HG03469 (cell line): ENCODE data around the gene GRIK3.

Experiments used
- ATAC-seq: cut with Tn5 transposase; IDR thresholded peaks from one replicate; pipeline ENCODE4 v1.9.1; 2021; ENCODE audit warnings: mild to moderate bottlenecking, moderate library complexity, moderate number of reproducible peaks; ENCODE audit not compliant: unreplicated experiment

The GRIK3 gene

GRCh38 chr1:36796106-36796590 lies 238.2 kb downstream of the GRIK3 start:
- ATAC-seq: no peak

GRCh38 chr1:36794460-36794859 lies 239.9 kb downstream of the GRIK3 start:
- ATAC-seq: no peak

- no peak for ATAC-seq
These were observed 240.9 kb downstream of the GRIK3 start for GRCh38 chr1:36793452-36793851.

- ATAC-seq: no peak
These were observed 242.0 kb downstream of the GRIK3 start for GRCh38 chr1:36792292-36792691.

GRCh38 chr1:36790191-36790590 lies 244.1 kb downstream of the GRIK3 start:
- ATAC-seq: no peak

- ATAC-seq: no peak
These were observed 244.8 kb downstream of the GRIK3 start for GRCh38 chr1:36789535-36789934.

GRCh38 chr1:36787312-36787913 lies 246.9 kb downstream of the GRIK3 start:
- ATAC-seq: no peak

GRCh38 chr1:36786425-36786824 lies 247.9 kb downstream of the GRIK3 start:
- ATAC-seq: no peak

- ATAC-seq: no peak
These were observed 250.0 kb downstream of the GRIK3 start for GRCh38 chr1:36784147-36784859.

GRCh38 chr1:36783475-36783874 lies 250.8 kb downstream of the GRIK3 start:
- ATAC-seq: no peak

GRCh38 chr1:36782785-36783184 lies 251.5 kb downstream of the GRIK3 start:
- no peak for ATAC-seq

- no peak for ATAC-seq
These were observed 252.2 kb downstream of the GRIK3 start for GRCh38 chr1:36782085-36782484.

- no peak for ATAC-seq
These were observed 253.2 kb downstream of the GRIK3 start for GRCh38 chr1:36781098-36781497.

- no peak for ATAC-seq
These were observed 255.6 kb downstream of the GRIK3 start for GRCh38 chr1:36778740-36779139.

- ATAC-seq: no peak
These were observed 257.1 kb downstream of the GRIK3 start for GRCh38 chr1:36776948-36777831.

GRCh38 chr1:36776256-36776655 lies 258.1 kb downstream of the GRIK3 start:
- ATAC-seq: no peak

- ATAC-seq: no peak
These were observed 258.6 kb downstream of the GRIK3 start for GRCh38 chr1:36775716-36776115.

GRCh38 chr1:36773827-36774541 lies 260.3 kb downstream of the GRIK3 start:
- ATAC-seq: no peak

- ATAC-seq: no peak
These were observed 261.4 kb downstream of the GRIK3 start for GRCh38 chr1:36772647-36773495.
